ENCODE data around the gene ZNF573.
"Not testable (repeated sequence)": the region's sequence is repeated elsewhere in the genome, so short reads cannot be mapped to it uniquely, and the experiment has no call there.

ZNF573 gene

DNA sequence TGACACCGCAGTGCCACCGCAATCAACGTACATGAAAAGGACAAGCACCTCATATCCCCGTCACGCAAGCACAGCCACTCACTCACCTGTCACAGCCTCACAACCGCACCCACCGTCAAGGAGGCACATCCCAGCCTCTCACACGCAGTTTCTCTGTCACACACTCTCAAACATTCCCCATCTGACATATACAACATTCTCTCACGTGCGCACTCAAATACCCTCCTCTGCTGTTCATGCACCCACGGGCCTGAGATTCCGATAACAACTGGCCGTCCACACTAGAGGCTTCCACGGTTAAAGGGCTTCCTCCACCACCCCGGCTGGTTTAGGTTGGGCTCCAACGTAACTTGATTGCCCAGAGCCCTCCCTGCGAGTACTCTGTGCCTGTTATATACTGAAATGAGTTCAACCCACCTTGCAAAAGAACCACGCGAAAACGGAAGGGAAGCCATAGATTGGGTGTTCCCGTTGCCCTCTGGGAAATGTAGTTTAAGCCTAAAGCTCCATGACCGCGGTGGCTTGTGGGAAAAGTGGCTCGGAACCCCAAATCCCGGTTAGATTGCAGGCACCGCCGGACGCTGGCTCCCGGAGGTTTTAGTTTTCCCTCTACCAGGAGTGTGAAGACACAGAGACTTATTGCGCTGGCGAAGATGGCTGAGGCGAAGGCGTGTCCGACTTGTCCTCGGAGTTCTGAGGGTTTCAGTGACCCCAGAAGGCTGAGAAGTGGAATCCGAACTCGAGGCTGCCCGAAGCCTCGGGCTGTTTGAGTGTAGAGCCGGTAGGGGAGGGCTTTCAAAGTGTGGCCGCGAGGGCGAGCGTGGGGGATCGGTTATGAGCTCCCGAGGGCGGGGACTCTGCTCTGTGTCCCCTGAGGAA is at the start of gene ZNF573:
ZNF573 (minus strand) TSS at position 460 of the 879 bp plus-strand sequence. CDS start 5,857 bp downstream, outside the sequence.
- TF ChIP-seq POLR2A (IDR thresholded peaks at IDR 0.05; ENCODE audit: extremely low read depth, insufficient read length) (peak; percentile 44), CTCF (IDR thresholded peaks at IDR 0.05; ENCODE audit: low read depth, low read length) (no peak), MYC (IDR thresholded peaks at IDR 0.05; ENCODE audit: low read depth, low read length) (no peak; the same call in 1 of the 2 replicates), MAX (IDR thresholded peaks at IDR 0.05; ENCODE audit: low read depth, low read length) (peak; percentile 28; the same call in 1 of the 2 replicates)
- peak within 1 kb of the TSS; percentile 97 for H3K4me3 ChIP-seq (ENCODE audit: low read depth, low read length)
- peak; percentile 88 for DNase-seq (ENCODE audit: low read depth)

- no peak overlapping the region for H3K4me3 ChIP-seq (ENCODE audit: low read depth, low read length)
- DNase-seq (ENCODE audit: low read depth) = no peak
- TF ChIP-seq POLR2A (IDR thresholded peaks at IDR 0.05; ENCODE audit: extremely low read depth, insufficient read length) (no peak), MAX (IDR thresholded peaks at IDR 0.05; ENCODE audit: low read depth, low read length) (no peak), CTCF (IDR thresholded peaks at IDR 0.05; ENCODE audit: low read depth, low read length) (no peak), MYC (IDR thresholded peaks at IDR 0.05; ENCODE audit: low read depth, low read length) (no peak)
Measured at GRCh38 chr19:37817180-37817981, 38.0 kb upstream of the ZNF573 start.

DNA sequence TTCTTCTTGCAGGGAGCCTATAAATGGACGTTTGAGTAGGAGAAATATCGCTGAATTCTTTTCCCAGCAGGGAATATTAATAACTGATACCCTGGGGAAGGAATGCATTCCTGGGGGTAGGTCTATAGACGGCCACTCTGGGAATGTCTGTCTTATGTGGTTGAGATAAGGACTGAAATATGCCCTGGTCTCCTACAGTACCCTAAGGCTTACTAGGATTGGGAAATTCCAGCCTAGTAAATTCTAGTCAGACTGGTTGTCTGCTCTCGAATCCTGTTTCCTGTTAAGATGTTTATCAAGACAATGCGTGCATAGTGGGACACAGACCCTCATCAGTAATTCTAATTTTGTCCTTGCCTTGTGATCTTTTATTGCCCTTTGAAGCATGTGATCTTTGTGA is 36.2 kb upstream of the ZNF573 start:
- not testable (repeated sequence) for H3K4me3 ChIP-seq (ENCODE audit: low read depth, low read length); DNase-seq (ENCODE audit: low read depth)

- TF ChIP-seq MYC (IDR thresholded peaks at IDR 0.05; ENCODE audit: low read depth, low read length) (no peak), MAX (IDR thresholded peaks at IDR 0.05; ENCODE audit: low read depth, low read length) (no peak), POLR2A (IDR thresholded peaks at IDR 0.05; ENCODE audit: extremely low read depth, insufficient read length) (no peak), CTCF (IDR thresholded peaks at IDR 0.05; ENCODE audit: low read depth, low read length) (no peak)
- H3K4me3 ChIP-seq (ENCODE audit: low read depth, low read length) = no peak overlapping the region
- DNase-seq (ENCODE audit: low read depth) = no peak
Measured at GRCh38 chr19:37813340-37813739, 34.0 kb upstream of the ZNF573 start.

DNA sequence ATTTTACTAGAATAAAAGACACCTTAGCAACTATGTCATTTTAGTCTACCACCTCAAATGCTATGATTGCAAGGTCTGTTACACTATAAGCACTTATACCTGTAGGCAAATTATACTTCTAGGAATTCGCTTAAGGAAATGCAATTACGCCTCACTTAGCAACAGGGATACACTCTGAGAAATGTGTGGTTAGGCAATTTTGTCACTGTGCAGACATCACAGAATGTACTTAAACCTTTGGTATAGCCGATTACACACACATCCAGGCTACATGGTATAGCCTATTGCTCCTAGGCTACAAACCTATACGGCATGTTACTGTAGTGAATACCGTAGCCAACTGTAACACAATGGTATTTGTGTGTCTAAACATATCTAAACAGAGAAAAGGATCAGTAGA is 30.0 kb upstream of the ZNF573 start:
- no peak overlapping the region for H3K4me3 ChIP-seq (ENCODE audit: low read depth, low read length)
- TF ChIP-seq CTCF (IDR thresholded peaks at IDR 0.05; ENCODE audit: low read depth, low read length) (no peak), MYC (IDR thresholded peaks at IDR 0.05; ENCODE audit: low read depth, low read length) (no peak), MAX (IDR thresholded peaks at IDR 0.05; ENCODE audit: low read depth, low read length) (no peak), POLR2A (IDR thresholded peaks at IDR 0.05; ENCODE audit: extremely low read depth, insufficient read length) (no peak)
- no peak for DNase-seq (ENCODE audit: low read depth)

- DNase-seq (ENCODE audit: low read depth) = no peak
- no peak for TF ChIP-seq MYC (IDR thresholded peaks at IDR 0.05; ENCODE audit: low read depth, low read length)
- no peak for TF ChIP-seq CTCF (IDR thresholded peaks at IDR 0.05; ENCODE audit: low read depth, low read length)
- no peak for TF ChIP-seq MAX (IDR thresholded peaks at IDR 0.05; ENCODE audit: low read depth, low read length)
- no peak for TF ChIP-seq POLR2A (IDR thresholded peaks at IDR 0.05; ENCODE audit: extremely low read depth, insufficient read length)
- H3K4me3 ChIP-seq (ENCODE audit: low read depth, low read length) = no peak overlapping the region
Measured at GRCh38 chr19:37803249-37803840, 24.0 kb upstream of the ZNF573 start.

Measured in NB4 (cell line).